ENCODE data around the gene PPP1R18. TPM values are rescaled to one million over a fixed set of nuclear protein-coding genes. Genes with fewer than 3 reads are reported as not detected.
A peak's percentile ranks its signal among the peaks of the same experiment; 100 is the strongest.

Gene PPP1R18
- total and polyA plus RNA-seq, 9 of the 15 experiments (the other 6 are each of a cell fraction or from before 2014, with no cell fraction given) = 12.0 to 99.2 (median 42.6) TPM

- TF ChIP-seq PATZ1 (CRISPR knock-in tag; IDR thresholded peaks at IDR 0.05; ENCODE audit: borderline replicate concordance) (no peak), PCBP2 (IDR thresholded peaks at IDR 0.05; ENCODE audit: low read depth, low read length, poor library complexity, severe bottlenecking) (no peak), MAFK (IDR thresholded peaks at IDR 0.05; ENCODE audit: low read length) (no peak), PHTF2 (CRISPR knock-in tag; IDR thresholded peaks at IDR 0.05) (no peak), ZNF766 (CRISPR knock-in tag; conservative IDR thresholded peaks at IDR 0.05) (0 out of 2 replicates have a peak, but pooled peaks have one; percentile 5), FOSL1 (tag; conservative IDR thresholded peaks at IDR 0.05) (peak; percentile 71), FOXJ2 (tag; IDR thresholded peaks at IDR 0.05) (no peak), PML (IDR thresholded peaks at IDR 0.05; ENCODE audit: low read length) (no peak), OTX1 (CRISPR knock-in tag; IDR thresholded peaks at IDR 0.05) (0 out of 2 replicates have a peak, but pooled peaks have one; percentile 39), ZNF239 (CRISPR knock-in tag; IDR thresholded peaks at IDR 0.05) (no peak), ETS2 (tag; IDR thresholded peaks at IDR 0.05; ENCODE audit: borderline replicate concordance, poor library complexity, severe bottlenecking) (no peak), NR1H2 (CRISPR knock-in tag; IDR thresholded peaks at IDR 0.05) (no peak), ELF2 (CRISPR knock-in tag; IDR thresholded peaks at IDR 0.05) (no peak)
Observed at GRCh38 chr6:30687659-30688431, 1.4 kb upstream of the PPP1R18 start (continued).
